ENCODE measurements around the gene MGAT5.

- no peak for TF ChIP-seq CTCF (IDR thresholded peaks at IDR 0.05)
- TF ChIP-seq POLR2AphosphoS5 (IDR thresholded peaks at IDR 0.05), result no peak
- no peak for TF ChIP-seq POLR2A (IDR thresholded peaks at IDR 0.05)
- no peak for TF ChIP-seq EP300 (IDR thresholded peaks at IDR 0.05)
Observed at GRCh38 chr2:134296301-134296700, 42.4 kb downstream of the MGAT5 start.
